Lower leg skin (tissue), 4 donors: ENCODE results near the gene CNIH1. TPM values are rescaled to one million over a fixed set of nuclear protein-coding genes. Genes with fewer than 3 reads are reported as not detected.
"Not testable (repeated sequence)": the region's sequence is repeated elsewhere in the genome, so short reads cannot be mapped to it uniquely, and the experiment has no call there.

Experiments
- DNase-seq, 2 donors: peaks; one replicate each; pipeline ENCODE4 v3.0.0-alpha.2; 2019; ENCODE audit warnings: low spot score in 2 of 2
- H3K4me3 ChIP-seq: fragments of 200-600 bp; sonication (generic); 2 replicates; pipeline ENCODE4 v1.5.1; 2017; ENCODE audit warnings: mild to moderate bottlenecking, low read depth; ENCODE audit not compliant: poor library complexity, severe bottlenecking
- CTCF ChIP-seq, 3 donors: fragments of 450-650 bp; IDR thresholded peaks; one replicate each; pipeline ENCODE4 v1.5.1; 2016; ENCODE audit warnings: antibody characterized with exemption in 3 of 3, mild to moderate bottlenecking in 3 of 3, moderate library complexity in 2 of 3
- POLR2A ChIP-seq, 2 donors: fragments of 450-650 bp; IDR thresholded peaks; one replicate each; pipeline ENCODE4 v1.6.1; 2016 to 2017; ENCODE audit warnings: antibody characterized with exemption in 2 of 2, mild to moderate bottlenecking in 1 of 2, moderate library complexity in 1 of 2
- WGBS, 2 donors: methylation state at CpG; one replicate each; pipeline ENCODE4 v1.1.5; 2018; 5-methylcytosine and 5-hydroxymethylcytosine counted together
- intact Hi-C: fragments of 100-400 bp; cut with DNase I; formaldehyde crosslinking; loops from one replicate; pipeline ENCODE4 v1.15.0; 2023; ENCODE audit warnings: low total_unique reads
- total RNA-seq, 4 donors: library from RNA; depleted of rRNA; stranded (reverse); fragments of >200 nt; gene quantifications; one replicate each; pipeline ENCODE4 v1.1.0, GENCODE V29; 2016

The CNIH1 gene
- total RNA-seq, 4 donors from 2014 or later, result 59.6 to 92.2 (median 75.8) TPM

GRCh38 chr14:54443981-54444380, 2.8 kb upstream of the CNIH1 start:
- 72 to 78% methylated on average over 18 of the region's 18 CpGs for WGBS, 2 donors
- no peak overlapping the region for H3K4me3 ChIP-seq
- no peak for TF ChIP-seq POLR2A (IDR thresholded peaks at IDR 0.05)
- no peak for TF ChIP-seq CTCF (IDR thresholded peaks at IDR 0.05)
- no peak for DNase-seq
- intact Hi-C loops, result no loop called here

- 98 to 99% methylated on average over 5 to 14 of the region's 23 CpGs for WGBS, 2 donors
- DNase-seq, H3K4me3 ChIP-seq, intact Hi-C loops: not testable (repeated sequence)
Observed at GRCh38 chr14:54442961-54443360, 1.8 kb upstream of the CNIH1 start.

GRCh38 chr14:54440476-54440872, 700 bp downstream of the CNIH1 start:
- intact Hi-C loops, result no loop called here
- DNase-seq, result no peak
- WGBS, 2 donors, result 0 to 2% methylated on average over 5 of the region's 5 CpGs
- TF ChIP-seq CTCF (IDR thresholded peaks at IDR 0.05) (no peak), POLR2A (IDR thresholded peaks at IDR 0.05) (no peak)
- peak overlapping the region; percentile 65 for H3K4me3 ChIP-seq

- 49 to 50% methylated on average over 7 of the region's 7 CpGs for WGBS, 2 donors
- TF ChIP-seq POLR2A (IDR thresholded peaks at IDR 0.05), result no peak
- no peak for TF ChIP-seq CTCF (IDR thresholded peaks at IDR 0.05)
- intact Hi-C loops, result no loop called here
Observed at GRCh38 chr14:54440037-54440436, 1.1 kb downstream of the CNIH1 start.

GRCh38 chr14:54438703-54439102, 2.5 kb downstream of the CNIH1 start:
- 89 to 91% methylated on average over 4 of the region's 4 CpGs for WGBS, 2 donors
- no peak for DNase-seq
- H3K4me3 ChIP-seq, result no peak overlapping the region
- intact Hi-C loops, result no loop called here
- TF ChIP-seq POLR2A (IDR thresholded peaks at IDR 0.05) (no peak), CTCF (IDR thresholded peaks at IDR 0.05) (no peak)

More at GRCh38 chr14:54440037-54440436, 1.1 kb downstream of the CNIH1 start:
- H3K4me3 ChIP-seq, result no peak overlapping the region
- DNase-seq, result no peak

GRCh38 chr14:54437954-54438353, 3.2 kb downstream of the CNIH1 start:
- H3K4me3 ChIP-seq, DNase-seq, intact Hi-C loops: not testable (repeated sequence)
- WGBS, 2 donors, result 91 to 95% methylated on average over 4 of the region's 4 CpGs

- no peak overlapping the region for H3K4me3 ChIP-seq
- TF ChIP-seq CTCF (IDR thresholded peaks at IDR 0.05), result no peak
- no peak for TF ChIP-seq POLR2A (IDR thresholded peaks at IDR 0.05)
- no peak for DNase-seq
- WGBS, 2 donors, result 61 to 64% methylated on average over 4 of the region's 4 CpGs
- intact Hi-C loops, result no loop called here
Observed at GRCh38 chr14:54435500-54435981, 5.6 kb downstream of the CNIH1 start.
